ENCODE measurements around the gene DNAJC28.
"Not testable (repeated sequence)": the region's sequence is repeated elsewhere in the genome, so short reads cannot be mapped to it uniquely, and the experiment has no call there.

Gene DNAJC28

GRCh38 chr21:33491373-33492102 lies at the start of gene DNAJC28:
Gene DNAJC28, minus strand, starts transcription at chr21:33491716. Its CDS starts 2,323 bp downstream, at chr21:33489393.
- peak; percentile 96 for DNase-seq

GRCh38 chr21:33541105-33541711 lies 49.7 kb upstream of the DNAJC28 start:
- DNase-seq: no peak

GRCh38 chr21:33540711-33541104 lies 49.2 kb upstream of the DNAJC28 start:
- no peak for DNase-seq

- no peak for DNase-seq
Measured at GRCh38 chr21:33539616-33540015, 48.1 kb upstream of the DNAJC28 start.

- DNase-seq: no peak
Measured at GRCh38 chr21:33537212-33537611, 45.7 kb upstream of the DNAJC28 start.

GRCh38 chr21:33531007-33531406 lies 39.5 kb upstream of the DNAJC28 start:
- DNase-seq: no peak

- DNase-seq: no peak
Measured at GRCh38 chr21:33522953-33523349, 31.4 kb upstream of the DNAJC28 start.

- no peak for DNase-seq
Measured at GRCh38 chr21:33522297-33522952, 30.9 kb upstream of the DNAJC28 start.

- DNase-seq: no peak
Measured at GRCh38 chr21:33518899-33519298, 27.4 kb upstream of the DNAJC28 start.

GRCh38 chr21:33514229-33514628 lies 22.7 kb upstream of the DNAJC28 start:
- no peak for DNase-seq

- DNase-seq: no peak
Measured at GRCh38 chr21:33512481-33512880, 21.0 kb upstream of the DNAJC28 start.

GRCh38 chr21:33511639-33512038 lies 20.1 kb upstream of the DNAJC28 start:
- no peak for DNase-seq

GRCh38 chr21:33510826-33511225 lies 19.3 kb upstream of the DNAJC28 start:
- DNase-seq: no peak

GRCh38 chr21:33507003-33507402 lies 15.5 kb upstream of the DNAJC28 start:
- DNase-seq: not testable (repeated sequence)

GRCh38 chr21:33505833-33506232 lies 14.3 kb upstream of the DNAJC28 start:
- DNase-seq: no peak

- DNase-seq: no peak
Measured at GRCh38 chr21:33496345-33496744, 4.8 kb upstream of the DNAJC28 start.

GRCh38 chr21:33495743-33496142 lies 4.2 kb upstream of the DNAJC28 start:
- DNase-seq: no peak

- no peak for DNase-seq
Measured at GRCh38 chr21:33493756-33494155, 2.2 kb upstream of the DNAJC28 start.

- DNase-seq: no peak
Measured at GRCh38 chr21:33492571-33492970, 1.1 kb upstream of the DNAJC28 start.

GRCh38 chr21:33490991-33491372 lies 534 bp downstream of the DNAJC28 start:
- DNase-seq: no peak

GRCh38 chr21:33488936-33489335 lies 2.6 kb downstream of the DNAJC28 start:
- no peak for DNase-seq

- no peak for DNase-seq
Measured at GRCh38 chr21:33487996-33488395, 3.5 kb downstream of the DNAJC28 start.

- DNase-seq: no peak
Measured at GRCh38 chr21:33481314-33481943, 10.1 kb downstream of the DNAJC28 start.

All from NCI-H1105 (cell line).